CD4-positive, alpha-beta T cell treated with Interleukin-15 for 1 hour (primary cell): Measurements from ENCODE around the gene FAM20C.

Source experiments
- DNase-seq: peaks from one replicate; pipeline ENCODE4 v3.0.0-alpha.2; 2020

Gene FAM20C

GRCh38 chr7:261341-262250 is 69.2 kb downstream of the FAM20C start:
- peak; percentile 14 for DNase-seq

GRCh38 chr7:262251-262572 is 69.8 kb downstream of the FAM20C start:
- DNase-seq: no peak

GRCh38 chr7:262631-263311 is 70.4 kb downstream of the FAM20C start:
- peak; percentile 36 for DNase-seq

DNA sequence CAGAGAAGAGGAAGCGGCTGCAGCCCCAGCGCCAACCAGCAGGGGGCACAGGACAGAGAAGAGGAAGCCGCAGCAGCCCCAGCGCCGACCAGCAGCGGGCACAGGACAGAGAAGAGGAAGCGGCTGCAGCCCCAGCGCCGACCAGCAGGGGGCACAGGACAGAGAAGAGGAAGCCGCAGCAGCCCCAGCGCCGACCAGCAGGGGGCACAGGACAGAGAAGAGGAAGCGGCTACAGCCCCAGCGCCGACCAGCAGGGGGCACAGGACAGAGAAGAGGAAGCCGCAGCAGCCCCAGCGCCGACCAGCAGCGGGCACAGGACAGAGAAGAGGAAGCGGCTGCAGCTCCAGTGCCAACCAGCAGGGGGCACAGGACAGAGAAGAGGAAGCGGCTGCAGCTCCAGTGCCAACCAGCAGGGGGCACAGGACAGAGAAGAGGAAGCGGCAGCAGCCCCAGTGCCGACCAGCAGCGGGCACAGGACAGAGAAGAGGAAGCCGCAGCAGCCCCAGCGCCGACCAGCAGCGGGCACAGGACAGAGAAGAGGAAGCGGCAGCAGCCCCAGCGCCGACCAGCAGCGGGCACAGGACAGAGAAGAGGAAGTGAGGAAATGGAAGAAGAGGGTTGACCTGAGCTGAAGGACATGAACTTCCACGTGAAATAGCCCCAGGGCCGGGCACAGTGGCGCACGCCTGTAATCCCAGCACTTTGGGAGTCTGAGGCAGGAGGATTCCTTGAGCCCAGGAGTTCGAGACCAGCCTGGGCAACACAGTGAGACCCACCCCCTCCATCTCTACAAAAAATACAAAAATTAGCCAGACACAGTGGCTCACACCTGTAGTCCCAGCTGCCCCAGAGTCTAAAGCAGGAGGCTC is 71.3 kb downstream of the FAM20C start:
- DNase-seq: peak; percentile 27

GRCh38 chr7:264541-265191 is 72.3 kb downstream of the FAM20C start:
- DNase-seq: no peak

DNA sequence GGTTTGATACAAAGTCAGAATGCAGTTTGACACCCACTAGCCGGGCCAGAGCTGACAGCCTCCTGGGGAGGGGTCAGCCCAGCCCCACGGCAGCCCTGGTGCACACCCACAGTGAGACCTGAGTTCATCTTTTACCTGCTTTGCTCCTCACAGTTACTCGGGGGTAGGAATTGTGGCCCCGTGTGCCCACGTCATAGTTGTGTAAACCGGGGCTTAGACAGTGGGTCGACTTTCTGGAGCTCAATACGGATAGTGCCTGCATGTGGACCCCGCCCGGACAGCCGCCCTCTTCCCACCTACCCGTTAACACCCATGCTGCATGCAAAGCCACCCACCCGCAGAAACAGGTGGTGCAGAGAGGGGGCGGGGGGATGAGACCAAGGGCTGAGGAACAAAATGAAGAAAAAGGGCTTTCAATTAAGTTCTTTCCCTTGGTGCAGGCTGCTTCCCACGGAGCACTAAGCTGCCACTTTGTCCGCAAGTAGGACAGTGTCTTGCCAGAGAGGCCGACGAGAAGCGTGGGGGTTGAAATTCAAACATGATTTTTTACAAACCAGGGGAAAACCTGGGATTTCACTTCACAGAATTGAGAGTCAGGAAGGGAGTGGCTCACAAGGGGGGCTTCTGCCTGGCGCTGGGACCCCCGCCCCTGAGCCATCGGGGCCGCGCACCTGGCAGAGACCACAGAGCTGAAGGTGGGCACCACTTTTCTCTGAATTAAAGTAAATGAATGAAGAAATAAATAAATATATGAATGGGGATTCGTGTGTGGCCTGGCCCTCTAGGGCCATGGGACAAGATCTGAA is 73.0 kb downstream of the FAM20C start:
- no peak for DNase-seq

GRCh38 chr7:265998-266850 is 73.9 kb downstream of the FAM20C start:
- DNase-seq: no peak

GRCh38 chr7:266851-267840 is 74.8 kb downstream of the FAM20C start:
- no peak for DNase-seq

GRCh38 chr7:268991-269390 is 76.6 kb downstream of the FAM20C start:
- DNase-seq: no peak

DNA sequence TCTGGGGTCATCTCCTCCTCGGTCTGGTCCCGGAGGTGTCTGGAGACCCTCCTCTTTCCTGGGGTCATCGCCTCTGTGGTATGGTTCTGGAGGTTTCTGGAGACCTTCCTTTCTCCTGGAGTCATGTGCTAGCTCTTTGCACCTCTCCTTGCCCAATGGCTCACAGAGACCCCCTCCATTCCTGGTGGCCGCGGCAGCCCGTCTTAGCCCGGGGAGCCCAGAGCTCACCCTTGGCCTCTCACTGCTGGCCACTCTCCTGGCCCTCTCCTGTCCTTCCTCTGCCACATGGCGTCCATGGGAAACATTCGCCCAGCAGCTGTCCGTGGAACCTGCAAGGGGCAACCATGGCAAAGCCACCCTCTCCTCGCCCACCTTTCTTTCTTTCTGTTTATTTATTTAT is 77.3 kb downstream of the FAM20C start:
- DNase-seq: no peak

DNA sequence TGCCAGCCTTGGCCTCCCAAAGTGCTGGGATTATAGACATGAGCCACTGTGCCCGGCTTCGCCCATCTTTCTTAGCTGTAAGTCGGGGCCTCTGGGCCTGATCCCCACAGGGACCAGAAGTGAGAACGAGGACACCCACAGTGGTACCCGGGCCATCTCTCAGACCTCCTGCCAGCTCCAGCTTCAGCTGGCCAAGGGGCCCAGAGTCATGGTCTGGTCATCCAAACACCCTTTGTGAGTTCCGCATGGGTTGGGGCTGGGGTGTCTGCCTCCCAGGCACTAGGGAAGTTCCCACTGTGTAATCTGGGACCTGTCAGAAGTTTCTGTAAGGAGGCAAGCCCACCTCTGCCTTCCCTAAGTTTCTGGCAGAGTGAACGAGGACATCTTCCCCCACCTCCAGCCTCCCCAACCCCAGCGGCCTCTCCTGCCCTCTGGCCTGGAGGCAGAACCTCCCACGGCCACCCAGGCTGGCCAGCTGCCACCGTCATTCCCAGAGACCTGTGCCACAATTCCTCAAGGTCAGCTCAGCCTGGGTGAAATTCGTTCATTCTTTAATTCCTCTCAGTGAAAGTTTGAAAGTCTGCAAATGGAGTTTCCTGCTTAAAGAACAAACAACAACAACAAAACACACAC is 78.1 kb downstream of the FAM20C start:
- no peak for DNase-seq

DNA sequence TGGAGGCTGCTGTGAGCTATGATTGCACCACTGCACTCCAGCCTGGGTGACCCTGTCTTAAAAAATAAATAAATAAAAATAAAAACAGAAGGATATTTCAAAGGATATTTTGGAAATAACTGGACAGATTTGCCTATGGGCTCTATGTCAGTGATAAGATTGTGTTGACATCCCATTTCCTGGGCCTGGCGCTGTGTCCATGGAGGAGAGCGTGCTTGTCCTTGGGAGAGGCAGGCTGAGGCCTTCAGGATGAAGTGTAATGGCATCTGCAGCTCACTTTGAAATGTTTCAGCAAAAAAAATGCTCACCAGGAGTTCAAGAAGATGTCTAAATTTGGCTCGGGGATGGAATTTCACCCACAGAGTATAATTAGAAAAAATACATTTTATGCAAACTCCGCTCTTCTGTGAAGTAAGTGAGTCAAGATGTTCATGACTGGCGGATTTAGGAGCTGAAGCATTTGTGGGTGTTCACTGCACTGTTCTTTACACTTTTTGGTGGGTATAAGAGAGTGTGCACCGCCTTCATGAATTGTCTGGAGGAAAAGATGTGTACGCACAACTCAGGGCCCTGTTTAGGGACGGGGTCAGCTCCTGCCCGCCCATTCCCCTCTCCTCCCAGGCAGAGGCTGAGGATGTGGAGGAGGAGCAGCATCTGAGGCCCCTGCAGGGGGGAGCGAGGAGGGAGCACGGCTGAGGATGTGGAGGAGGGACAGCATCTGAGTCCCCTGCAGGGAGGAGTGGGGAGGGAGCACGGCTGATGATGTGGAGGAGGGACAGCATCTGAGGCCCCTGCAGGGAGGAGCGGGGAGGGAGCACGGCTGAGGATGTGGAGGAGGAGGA is 79.1 kb downstream of the FAM20C start:
- no peak for DNase-seq

DNA sequence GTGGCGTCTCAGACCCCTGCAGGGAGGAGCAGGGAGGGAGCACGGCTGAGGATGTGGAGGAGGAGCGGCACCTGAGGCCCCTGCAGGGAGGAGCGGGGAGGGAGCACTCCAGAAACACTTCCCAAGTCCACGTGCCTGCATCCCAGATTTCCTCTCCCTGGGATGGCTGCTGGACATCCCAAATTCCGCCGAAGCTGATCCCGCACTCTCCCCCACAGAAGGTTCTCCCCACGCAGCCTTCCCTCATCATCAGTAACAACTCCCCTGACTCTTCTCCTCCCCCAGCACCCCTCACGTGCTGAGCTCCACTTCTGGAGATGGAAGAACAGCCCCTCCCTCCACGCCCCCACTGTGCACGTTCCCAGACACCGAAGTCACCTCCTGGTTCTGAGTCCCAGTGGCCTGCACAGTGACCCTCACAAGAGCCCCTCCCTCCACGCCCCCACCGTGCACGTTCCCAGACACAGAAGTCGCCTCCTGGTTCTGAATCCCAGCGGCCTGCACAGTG is 79.8 kb downstream of the FAM20C start:
- no peak for DNase-seq

DNA sequence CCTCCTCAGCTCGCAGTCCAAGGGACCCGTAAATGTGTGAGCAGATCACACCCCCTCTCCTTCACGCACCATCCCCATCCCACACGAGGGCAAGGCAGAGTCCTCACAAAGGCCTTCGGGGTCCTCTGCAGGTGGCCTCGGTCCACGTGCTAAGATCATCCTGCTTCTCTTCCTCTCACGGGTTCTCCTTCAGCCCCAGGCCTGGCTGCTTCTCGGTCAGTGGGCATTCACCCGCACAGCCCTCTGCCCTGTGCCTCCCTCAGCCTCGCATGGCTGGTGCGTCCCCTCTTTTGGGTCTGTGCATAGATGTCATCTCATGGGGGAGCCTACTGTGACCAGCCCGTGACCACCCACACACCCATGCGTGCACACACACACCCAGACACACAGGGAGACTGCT is 80.3 kb downstream of the FAM20C start:
- no peak for DNase-seq

DNA sequence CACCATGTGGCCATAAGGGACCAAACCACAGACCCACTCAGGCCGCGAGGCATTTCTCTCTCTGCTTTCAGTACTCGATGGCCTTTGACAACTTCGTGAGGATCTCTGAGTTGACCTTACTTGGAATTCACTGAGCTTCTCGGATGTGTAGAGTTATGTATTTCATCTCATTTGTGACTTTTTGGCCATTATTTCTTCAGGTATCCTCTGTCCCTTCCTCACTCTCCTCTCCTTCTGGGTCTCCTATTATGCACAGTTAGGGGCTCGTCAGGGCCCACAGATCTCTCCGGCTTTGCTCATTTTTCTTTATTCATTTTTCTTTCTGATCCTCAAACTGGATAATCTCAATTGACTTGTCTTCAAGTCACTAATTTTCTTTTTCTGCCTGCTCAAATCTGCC is 81.0 kb downstream of the FAM20C start:
- no peak for DNase-seq

- no peak for DNase-seq
Observed at GRCh38 chr7:274266-274665, 81.9 kb downstream of the FAM20C start.

GRCh38 chr7:276230-276835 is 84.0 kb downstream of the FAM20C start:
- DNase-seq: no peak

DNA sequence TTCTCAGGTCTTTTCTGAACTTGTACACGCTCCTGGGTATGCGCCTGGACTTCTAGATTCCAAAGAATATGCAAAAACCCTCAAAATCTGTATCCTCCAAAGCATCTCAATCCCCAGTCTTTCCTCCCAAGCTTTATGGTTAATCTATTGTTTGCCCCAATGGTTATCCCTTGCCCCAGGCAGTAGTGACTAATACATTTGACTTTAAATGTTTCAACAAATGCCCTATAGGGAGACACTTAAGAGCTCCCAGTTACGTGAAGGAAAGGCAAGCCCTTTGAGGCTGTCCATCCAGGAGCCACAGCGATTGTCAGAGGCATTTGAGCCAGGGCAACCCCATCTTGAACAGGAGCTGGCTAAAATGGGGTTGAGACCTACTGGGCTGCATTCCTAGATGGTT is 84.9 kb downstream of the FAM20C start:
- DNase-seq: no peak
